Measurements from ENCODE around the gene PIKFYVE. TPM values are rescaled to one million over a fixed set of nuclear protein-coding genes. Genes with fewer than 3 reads are reported as not detected.

Gene PIKFYVE
- total RNA-seq, 4 donors from 2014 or later, result 19.1 to 29.7 (median 22.8) TPM

DNA sequence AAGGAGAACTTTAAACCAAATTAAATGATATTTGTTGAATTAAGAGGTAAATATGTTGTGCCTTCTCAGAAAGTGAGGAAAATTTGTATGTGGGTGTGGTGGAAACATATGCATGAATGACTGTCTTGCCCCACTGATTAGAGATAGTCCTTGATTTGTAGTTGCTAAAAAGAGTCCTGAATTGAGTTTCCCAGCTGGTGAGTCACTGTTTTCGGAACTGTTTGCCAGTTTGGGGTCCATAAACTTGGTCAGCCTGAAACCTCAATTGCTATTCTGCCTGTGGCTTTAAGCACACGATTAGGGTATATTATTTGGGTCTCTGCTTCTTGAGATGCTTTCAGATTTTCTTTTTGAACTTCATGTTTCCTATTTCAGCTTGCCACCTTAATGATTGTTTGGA is 53.3 kb downstream of the PIKFYVE start:
- H3K4me3 ChIP-seq, result no peak overlapping the region
- no peak for TF ChIP-seq EP300 (IDR thresholded peaks at IDR 0.05)
- TF ChIP-seq POLR2A (IDR thresholded peaks at IDR 0.05; ENCODE audit: low read depth), result no peak
- no peak for TF ChIP-seq POLR2AphosphoS5 (IDR thresholded peaks at IDR 0.05)
- TF ChIP-seq, protein P1, sequence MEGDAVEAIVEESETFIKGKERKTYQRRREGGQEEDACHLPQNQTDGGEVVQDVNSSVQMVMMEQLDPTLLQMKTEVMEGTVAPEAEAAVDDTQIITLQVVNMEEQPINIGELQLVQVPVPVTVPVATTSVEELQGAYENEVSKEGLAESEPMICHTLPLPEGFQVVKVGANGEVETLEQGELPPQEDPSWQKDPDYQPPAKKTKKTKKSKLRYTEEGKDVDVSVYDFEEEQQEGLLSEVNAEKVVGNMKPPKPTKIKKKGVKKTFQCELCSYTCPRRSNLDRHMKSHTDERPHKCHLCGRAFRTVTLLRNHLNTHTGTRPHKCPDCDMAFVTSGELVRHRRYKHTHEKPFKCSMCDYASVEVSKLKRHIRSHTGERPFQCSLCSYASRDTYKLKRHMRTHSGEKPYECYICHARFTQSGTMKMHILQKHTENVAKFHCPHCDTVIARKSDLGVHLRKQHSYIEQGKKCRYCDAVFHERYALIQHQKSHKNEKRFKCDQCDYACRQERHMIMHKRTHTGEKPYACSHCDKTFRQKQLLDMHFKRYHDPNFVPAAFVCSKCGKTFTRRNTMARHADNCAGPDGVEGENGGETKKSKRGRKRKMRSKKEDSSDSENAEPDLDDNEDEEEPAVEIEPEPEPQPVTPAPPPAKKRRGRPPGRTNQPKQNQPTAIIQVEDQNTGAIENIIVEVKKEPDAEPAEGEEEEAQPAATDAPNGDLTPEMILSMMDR (IDR thresholded peaks at IDR 0.05), result no peak
- no peaks in the 10 kb centered on the region for H3K27me3 ChIP-seq
- H3K27ac ChIP-seq (replicated peaks in 1 of 4), result peak overlapping the region in 2 of 4 donors; percentile 14 to 48
- peaks cover 28 to 31% (median 30%) of the 10 kb centered on the region in 4 donors for H3K4me1 ChIP-seq
- peaks cover 10 to 50% (median 32%) of the 10 kb centered on the region in 4 donors for H3K36me3 ChIP-seq
- H3K9me3 ChIP-seq, result no peaks in the 10 kb centered on the region
- intact Hi-C loops (cut with DNase I), result no loop called here
- DNase-seq (ENCODE audit: extremely low spot score), result no peak
- 66% methylated on average over 2 of the region's 2 CpGs for WGBS

DNA sequence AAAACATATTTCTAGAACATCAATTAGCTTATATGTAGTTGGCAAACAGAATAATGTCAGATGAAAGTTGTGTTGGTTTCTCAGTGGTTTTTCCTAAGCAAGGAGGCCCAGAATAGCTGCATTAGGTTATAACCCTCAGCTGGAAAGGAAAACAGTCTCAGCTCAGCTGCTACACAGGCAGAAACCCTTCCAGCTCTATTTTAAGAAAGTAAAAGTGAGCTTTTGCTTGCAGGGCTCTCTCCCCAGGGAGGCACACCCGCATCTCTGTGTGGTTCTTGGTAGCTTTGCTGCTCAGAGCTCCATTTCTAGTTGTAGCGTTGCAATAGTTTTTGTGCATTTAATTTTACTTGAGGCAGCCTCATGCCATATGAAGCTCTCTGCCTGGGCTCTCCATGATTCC is 54.6 kb downstream of the PIKFYVE start:
- Histone ChIP-seq H3K9me3 (no peaks in the 10 kb centered on the region), H3K27me3 (no peaks in the 10 kb centered on the region), H3K36me3 (peaks cover 15 to 50% (median 32%) of the 10 kb centered on the region in 4 donors), H3K4me1 (peaks cover 28 to 31% (median 30%) of the 10 kb centered on the region in 4 donors), H3K4me3 (no peak overlapping the region), H3K27ac (replicated peaks in 1 of 4) (peak overlapping the region; percentile 48 to 68 (median 62))
- WGBS, result 13% methylated on average over 2 of the region's 2 CpGs
- TF ChIP-seq POLR2A (IDR thresholded peaks at IDR 0.05; ENCODE audit: low read depth) (no peak), POLR2AphosphoS5 (IDR thresholded peaks at IDR 0.05) (no peak), EP300 (IDR thresholded peaks at IDR 0.05) (no peak)
- TF ChIP-seq, protein P1 (IDR thresholded peaks at IDR 0.05), result no peak
- no peak for DNase-seq (ENCODE audit: extremely low spot score)
- intact Hi-C loops (cut with DNase I), result no loop called here

DNA sequence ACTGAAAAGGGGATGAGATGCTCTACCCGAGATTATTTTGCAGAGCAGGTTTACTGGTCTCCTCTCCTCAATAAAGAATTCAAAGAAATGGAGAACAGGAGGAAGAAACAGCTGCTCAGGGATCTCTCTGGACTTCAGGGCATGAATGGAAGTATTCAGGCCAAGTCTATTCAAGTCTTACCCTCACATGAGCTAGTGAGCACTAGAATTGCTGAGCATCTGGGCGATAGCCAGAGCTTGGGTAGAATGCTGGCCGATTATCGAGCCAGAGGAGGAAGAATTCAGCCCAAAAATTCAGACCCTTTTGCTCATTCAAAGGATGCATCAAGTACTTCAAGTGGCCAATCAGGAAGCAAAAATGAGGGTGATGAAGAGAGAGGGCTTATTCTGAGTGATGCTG is 60.0 kb downstream of the PIKFYVE start:
- Histone ChIP-seq H3K36me3 (peaks cover 44 to 81% (median 59%) of the 10 kb centered on the region in 4 donors), H3K4me3 (no peak overlapping the region), H3K27me3 (no peaks in the 10 kb centered on the region), H3K4me1 (peaks cover 9 to 11% (median 10%) of the 10 kb centered on the region in 4 donors), H3K9me3 (no peaks in the 10 kb centered on the region), H3K27ac (replicated peaks in 1 of 4) (no peak overlapping the region)
- TF ChIP-seq, protein P1 (IDR thresholded peaks at IDR 0.05), result no peak
- TF ChIP-seq EP300 (IDR thresholded peaks at IDR 0.05) (no peak), POLR2AphosphoS5 (IDR thresholded peaks at IDR 0.05) (no peak), POLR2A (IDR thresholded peaks at IDR 0.05; ENCODE audit: low read depth) (no peak)
- DNase-seq (ENCODE audit: extremely low spot score), result no peak
- intact Hi-C loops (cut with DNase I), result no loop called here
- WGBS, result 93% methylated on average over 4 of the region's 4 CpGs

DNA sequence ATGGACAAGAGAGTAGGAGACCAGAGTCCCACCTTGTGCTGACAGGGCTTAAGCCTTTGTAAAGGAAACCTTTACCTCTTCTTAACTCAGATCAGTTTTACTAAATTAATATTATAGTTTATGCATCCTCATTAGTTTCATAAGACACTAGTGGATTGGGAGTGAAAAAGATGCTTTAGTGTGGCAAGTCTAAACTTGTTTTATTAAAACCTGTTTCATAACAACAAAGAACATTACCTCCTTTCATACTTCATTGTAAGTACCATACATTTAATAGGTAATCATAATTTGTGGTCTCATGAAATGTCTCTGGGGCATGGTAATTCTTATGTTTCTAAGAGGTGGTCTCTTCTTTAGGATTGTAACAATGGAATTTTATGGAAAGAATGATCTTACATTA is 63.4 kb downstream of the PIKFYVE start:
- intact Hi-C loops (cut with DNase I), result no loop called here
- Histone ChIP-seq H3K4me3 (no peak overlapping the region), H3K9me3 (no peaks in the 10 kb centered on the region), H3K36me3 (peaks cover 48 to 100% (median 80%) of the 10 kb centered on the region in 4 donors), H3K4me1 (no peaks in the 10 kb centered on the region), H3K27me3 (no peaks in the 10 kb centered on the region), H3K27ac (replicated peaks in 1 of 4) (no peak overlapping the region)
- TF ChIP-seq, protein P1 (IDR thresholded peaks at IDR 0.05), result no peak
- TF ChIP-seq EP300 (IDR thresholded peaks at IDR 0.05) (no peak), POLR2A (IDR thresholded peaks at IDR 0.05; ENCODE audit: low read depth) (no peak), POLR2AphosphoS5 (IDR thresholded peaks at IDR 0.05) (no peak)
- no peak for DNase-seq (ENCODE audit: extremely low spot score)

DNA sequence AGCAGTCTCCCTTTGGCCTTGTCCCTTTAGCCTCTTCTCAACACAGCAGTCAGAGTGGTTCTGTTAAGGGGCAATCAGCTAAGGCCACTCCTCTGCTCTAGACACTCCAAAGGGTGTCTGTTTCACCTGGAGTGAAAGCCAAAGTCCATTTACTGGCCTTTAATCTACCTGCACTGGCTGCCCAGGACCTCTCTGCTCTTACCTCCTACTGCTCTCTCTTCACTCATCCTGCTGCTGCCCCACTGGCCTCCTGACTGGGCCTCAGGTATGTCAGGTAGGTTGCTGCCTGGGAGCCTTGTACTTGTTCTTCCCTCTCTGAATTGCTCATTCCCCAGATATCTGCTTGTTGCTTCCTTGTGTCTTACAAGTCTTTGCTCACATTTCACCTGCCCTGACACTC is 68.2 kb downstream of the PIKFYVE start:
- intact Hi-C loops (cut with DNase I), result no loop called here
- no peaks in the 10 kb centered on the region for H3K4me1 ChIP-seq
- no peak for TF ChIP-seq EP300 (IDR thresholded peaks at IDR 0.05)
- TF ChIP-seq POLR2AphosphoS5 (IDR thresholded peaks at IDR 0.05), result no peak
- TF ChIP-seq, protein P1 (IDR thresholded peaks at IDR 0.05), result no peak
- no peak for TF ChIP-seq POLR2A (IDR thresholded peaks at IDR 0.05; ENCODE audit: low read depth)
- DNase-seq (ENCODE audit: extremely low spot score), result no peak
- H3K27me3 ChIP-seq, result no peaks in the 10 kb centered on the region
- no peak overlapping the region for H3K4me3 ChIP-seq
- H3K36me3 ChIP-seq, result peaks cover 53 to 100% (median 79%) of the 10 kb centered on the region in 4 donors
- H3K9me3 ChIP-seq, result no peaks in the 10 kb centered on the region
- no peak overlapping the region for H3K27ac ChIP-seq (replicated peaks in 1 of 4)

All from esophagus muscularis mucosa (tissue), 4 donors.